IMR-90 (cell line): ENCODE measurements around the gene PACSIN2. TPM values are rescaled to one million over a fixed set of nuclear protein-coding genes. Genes with fewer than 3 reads are reported as not detected.

Experiments
- RCOR1 ChIP-seq: IDR thresholded peaks from 2 replicates; pipeline ENCODE4 v1.6.1; 2012; ENCODE audit warnings: mild to moderate bottlenecking, low read length, improper control_type of control experiment; ENCODE audit not compliant: insufficient replicate concordance
- polyA plus RNA-seq, 3 experiments: library from polyadenylated mRNA; depleted of rRNA; stranded (reverse); fragments of >200 nt; gene quantifications; 2 replicates each; pipeline ENCODE4 v1.2.3, GENCODE V29; 2012; ENCODE audit warnings: low replicate concordance in 1 of 3
- total RNA-seq: library from RNA; depleted of rRNA; stranded (reverse); fragments of >200 nt; gene quantifications from 2 replicates; pipeline ENCODE4 v1.2.3, GENCODE V29; 2012
- TF ChIP-seq, protein P1 (sequence below): fragments of 150-350 bp; IDR thresholded peaks from 2 replicates; pipeline ENCODE4 v1.6.1; 2016; ENCODE audit warnings: low read depth, mild to moderate bottlenecking, low read length, moderate library complexity, borderline replicate concordance

The PACSIN2 gene
- total and polyA plus RNA-seq, 2 of the 4 experiments (the other 2 are of a cell fraction): 85.0 to 118 TPM

- TF ChIP-seq, protein P1, sequence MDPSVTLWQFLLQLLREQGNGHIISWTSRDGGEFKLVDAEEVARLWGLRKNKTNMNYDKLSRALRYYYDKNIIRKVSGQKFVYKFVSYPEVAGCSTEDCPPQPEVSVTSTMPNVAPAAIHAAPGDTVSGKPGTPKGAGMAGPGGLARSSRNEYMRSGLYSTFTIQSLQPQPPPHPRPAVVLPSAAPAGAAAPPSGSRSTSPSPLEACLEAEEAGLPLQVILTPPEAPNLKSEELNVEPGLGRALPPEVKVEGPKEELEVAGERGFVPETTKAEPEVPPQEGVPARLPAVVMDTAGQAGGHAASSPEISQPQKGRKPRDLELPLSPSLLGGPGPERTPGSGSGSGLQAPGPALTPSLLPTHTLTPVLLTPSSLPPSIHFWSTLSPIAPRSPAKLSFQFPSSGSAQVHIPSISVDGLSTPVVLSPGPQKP: no peak
- no peak for TF ChIP-seq RCOR1
Measured at GRCh38 chr22:42994917-42995562, 19.9 kb downstream of the PACSIN2 start (continued).
